ENCODE measurements around the gene SLBP. TPM values are rescaled to one million over a fixed set of nuclear protein-coding genes. Genes with fewer than 3 reads are reported as not detected.

The SLBP gene
- polyA plus RNA-seq, 1 experiment = 36.9 TPM

- TF ChIP-seq CTCF (IDR thresholded peaks at IDR 0.05; ENCODE audit: insufficient read depth, low read depth, low read length) = no peak
- DNase-seq (ENCODE audit: low read depth) = no peak
- POLR2A ChIA-PET = no interaction called here
- Histone ChIP-seq H3K27me3 (ENCODE audit: control insufficient read depth, insufficient read depth, low read length) (no peaks in the 10 kb centered on the region), H3K4me3 (ENCODE audit: low read depth, low read length) (no peak overlapping the region), H3K36me3 (ENCODE audit: control insufficient read depth, insufficient read depth, low read length) (peaks cover 9% of the 10 kb centered on the region)
- CTCF ChIA-PET = interaction anchor here (1.1 to 11.5 kb wide), 4 partner anchors 13 to 156 kb away, joined by 3 to 148 read pairs (median 8); no protein-coding TSS in a partner anchor
Observed at GRCh38 chr4:1743551-1743950, 31.4 kb upstream of the SLBP start.

GRCh38 chr4:1741208-1741607 lies 29.1 kb upstream of the SLBP start:
- H3K27me3 ChIP-seq (ENCODE audit: control insufficient read depth, insufficient read depth, low read length) = no peaks in the 10 kb centered on the region
- DNase-seq (ENCODE audit: low read depth) = no peak
- POLR2A ChIA-PET = no interaction called here
- CTCF ChIA-PET = interaction anchor here (0.5 to 11.5 kb wide), 8 partner anchors 10 to 171 kb away, joined by 3 to 148 read pairs (median 4); no protein-coding TSS in a partner anchor
- no peak overlapping the region for H3K4me3 ChIP-seq (ENCODE audit: low read depth, low read length)
- H3K36me3 ChIP-seq (ENCODE audit: control insufficient read depth, insufficient read depth, low read length) = peaks cover 18% of the 10 kb centered on the region
- no peak for TF ChIP-seq CTCF (IDR thresholded peaks at IDR 0.05; ENCODE audit: insufficient read depth, low read depth, low read length)

- no peak overlapping the region for H3K4me3 ChIP-seq (ENCODE audit: low read depth, low read length)
- ChIA-PET POLR2A (no interaction called here), CTCF (interaction anchor here (1.2 to 11.5 kb wide), 2 partner anchors 9 to 69 kb away, joined by 4 to 148 read pairs; no protein-coding TSS in a partner anchor)
- H3K27me3 ChIP-seq (ENCODE audit: control insufficient read depth, insufficient read depth, low read length) = no peaks in the 10 kb centered on the region
- DNase-seq (ENCODE audit: low read depth) = no peak
- H3K36me3 ChIP-seq (ENCODE audit: control insufficient read depth, insufficient read depth, low read length) = peaks cover 21% of the 10 kb centered on the region
- TF ChIP-seq CTCF (IDR thresholded peaks at IDR 0.05; ENCODE audit: insufficient read depth, low read depth, low read length) = no peak
Observed at GRCh38 chr4:1740021-1740545, 28.0 kb upstream of the SLBP start.

- CTCF ChIA-PET = interaction anchor here (11.5 kb wide), 1 partner anchor 69 kb away, joined by 148 read pairs; no protein-coding TSS in a partner anchor
- peaks cover 20% of the 10 kb centered on the region for H3K36me3 ChIP-seq (ENCODE audit: control insufficient read depth, insufficient read depth, low read length)
- no peak for TF ChIP-seq CTCF (IDR thresholded peaks at IDR 0.05; ENCODE audit: insufficient read depth, low read depth, low read length)
- POLR2A ChIA-PET = no interaction called here
- DNase-seq (ENCODE audit: low read depth) = no peak
- H3K27me3 ChIP-seq (ENCODE audit: control insufficient read depth, insufficient read depth, low read length) = no peaks in the 10 kb centered on the region
- H3K4me3 ChIP-seq (ENCODE audit: low read depth, low read length) = no peak overlapping the region
Observed at GRCh38 chr4:1739358-1739757, 27.2 kb upstream of the SLBP start.

GRCh38 chr4:1738410-1738809 lies 26.3 kb upstream of the SLBP start:
- ChIA-PET CTCF (no interaction called here), POLR2A (no interaction called here)
- TF ChIP-seq CTCF (IDR thresholded peaks at IDR 0.05; ENCODE audit: insufficient read depth, low read depth, low read length) = no peak
- H3K4me3 ChIP-seq (ENCODE audit: low read depth, low read length) = no peak overlapping the region
- H3K27me3 ChIP-seq (ENCODE audit: control insufficient read depth, insufficient read depth, low read length) = no peaks in the 10 kb centered on the region
- no peak for DNase-seq (ENCODE audit: low read depth)
- peaks cover 18% of the 10 kb centered on the region for H3K36me3 ChIP-seq (ENCODE audit: control insufficient read depth, insufficient read depth, low read length)
